H7 (cell line): ENCODE data around the gene ADARB1. TPM values are rescaled to one million over a fixed set of nuclear protein-coding genes. Genes with fewer than 3 reads are reported as not detected.
"Not testable (repeated sequence)": the region's sequence is repeated elsewhere in the genome, so short reads cannot be mapped to it uniquely, and the experiment has no call there.

Experiments
- DNase-seq: peaks from one replicate; pipeline ENCODE4 v3.0.0; 2012
- H3K27me3 ChIP-seq: 2 replicates; pipeline ENCODE4 v1.6.0; 2011; ENCODE audit warnings: mild to moderate bottlenecking, low read length; ENCODE audit not compliant: control insufficient read depth, insufficient read depth
- H3K36me3 ChIP-seq: replicated peaks from 2 replicates; pipeline ENCODE4 v1.5.1; 2011; ENCODE audit warnings: low read length; ENCODE audit not compliant: control insufficient read depth, insufficient read depth
- H3K4me3 ChIP-seq: 2 replicates; pipeline ENCODE4 v1.5.1; 2011; ENCODE audit warnings: low read depth, mild to moderate bottlenecking, control low read depth, low read length, moderate library complexity; ENCODE audit not compliant: insufficient read depth
- total RNA-seq: library from RNA; depleted of rRNA; stranded (reverse); fragments of >200 nt; shearing (Covaris generic); gene quantifications from 2 replicates; pipeline ENCODE4 v1.2.3, GENCODE V29; 2014; rRNA removed

ADARB1 gene
- total RNA-seq: 5.5 and 8.0 TPM in 2 replicates

GRCh38 chr21:45074048-45074817 lies at the start of gene ADARB1:
Gene ADARB1, plus strand, starts transcription at chr21:45074580. Its CDS starts 97,077 bp downstream, at chr21:45171657.
- peak within 1 kb of the TSS; percentile 79 for H3K4me3 ChIP-seq
- H3K36me3 ChIP-seq: no peaks in the 10 kb centered on the region
- H3K27me3 ChIP-seq: peaks cover 12% of the 10 kb centered on the region
- DNase-seq: peak; percentile 98

DNA sequence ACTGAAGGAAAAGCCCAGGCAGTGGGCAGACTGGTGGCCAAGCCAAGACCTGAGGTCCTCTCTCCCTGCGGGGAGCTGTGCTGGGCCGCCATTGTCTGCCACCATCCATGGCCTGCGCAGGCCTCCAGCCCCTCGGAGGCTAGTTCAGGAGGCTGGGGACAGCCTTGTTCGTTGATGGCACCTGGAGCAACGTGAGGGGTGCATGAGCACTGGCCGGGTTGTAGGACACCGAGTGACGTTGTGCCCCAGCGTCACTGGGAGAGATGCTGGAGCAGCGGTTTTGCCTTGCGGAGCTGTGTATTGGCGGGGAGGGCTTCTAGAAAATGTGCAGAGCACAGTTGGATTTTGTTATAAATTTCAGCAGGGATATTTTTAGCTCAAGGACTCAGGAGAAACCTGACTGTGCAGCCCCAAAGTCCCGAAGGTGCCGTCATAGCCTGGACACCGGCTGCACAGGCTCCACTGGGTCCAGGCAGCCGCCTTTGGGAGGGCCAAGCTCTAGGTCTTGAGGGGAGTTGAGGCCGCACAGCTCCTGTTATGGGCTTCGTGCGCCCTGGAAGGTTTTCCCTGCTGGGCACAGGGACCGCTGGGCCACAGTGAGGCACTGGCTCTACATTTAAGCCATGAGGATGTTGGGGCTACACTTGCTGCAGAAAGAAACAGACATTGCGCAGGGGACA lies 48.2 kb upstream of the ADARB1 start:
- no peak for DNase-seq
- H3K27me3 ChIP-seq: no peaks in the 10 kb centered on the region
- H3K36me3 ChIP-seq: no peaks in the 10 kb centered on the region
- no peak overlapping the region for H3K4me3 ChIP-seq

DNA sequence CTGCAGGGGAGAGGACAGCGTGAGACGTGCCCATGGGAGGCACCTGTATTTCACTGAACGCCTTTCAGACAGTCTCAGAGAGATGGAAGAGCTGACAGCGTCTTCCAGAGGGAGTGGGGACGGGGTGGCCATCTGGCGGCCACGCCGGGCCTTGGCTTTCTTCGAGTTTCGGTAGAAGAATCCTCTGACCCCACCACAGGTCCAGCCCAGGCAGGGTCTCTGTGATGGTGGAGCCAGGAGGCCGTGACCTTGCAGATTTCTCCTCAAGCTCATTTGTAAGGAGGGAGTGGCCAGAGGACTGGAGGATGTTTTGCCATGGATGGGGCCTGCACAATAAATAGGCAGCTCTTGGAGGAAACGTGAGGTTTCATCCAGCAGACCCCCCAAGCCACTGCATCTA lies 47.6 kb upstream of the ADARB1 start:
- H3K36me3 ChIP-seq: no peaks in the 10 kb centered on the region
- no peaks in the 10 kb centered on the region for H3K27me3 ChIP-seq
- DNase-seq: peak; percentile 82
- H3K4me3 ChIP-seq: no peak overlapping the region

GRCh38 chr21:45027241-45028196 lies 46.9 kb upstream of the ADARB1 start:
- H3K27me3 ChIP-seq: no peaks in the 10 kb centered on the region
- peak; percentile 52 for DNase-seq
- H3K4me3 ChIP-seq: no peak overlapping the region
- H3K36me3 ChIP-seq: no peaks in the 10 kb centered on the region

DNA sequence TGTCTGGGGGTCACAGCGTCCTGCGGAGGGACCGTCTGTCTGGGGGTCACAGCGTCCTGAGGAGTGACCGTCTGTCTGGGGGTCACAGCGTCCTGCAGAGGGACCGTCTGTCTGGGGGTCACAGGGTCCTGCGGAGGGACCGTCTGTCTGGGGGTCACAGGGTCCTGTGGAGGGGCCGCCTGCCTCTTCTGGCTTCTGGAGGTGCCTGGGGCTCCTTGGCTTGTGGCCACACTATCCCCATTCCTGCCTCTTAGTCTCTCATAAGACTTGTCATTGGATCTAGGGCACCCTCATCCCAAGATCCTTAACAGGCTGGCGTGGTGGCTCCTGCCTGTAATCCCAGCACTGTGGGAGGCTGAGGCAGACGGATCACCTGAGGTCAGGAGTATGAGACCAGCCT lies 45.7 kb upstream of the ADARB1 start:
- not testable (repeated sequence) for DNase-seq, H3K4me3 ChIP-seq, H3K27me3 ChIP-seq, H3K36me3 ChIP-seq

GRCh38 chr21:45029298-45029947 lies 45.0 kb upstream of the ADARB1 start:
- peak; percentile 92 for DNase-seq
- no peaks in the 10 kb centered on the region for H3K36me3 ChIP-seq
- no peak overlapping the region for H3K4me3 ChIP-seq
- H3K27me3 ChIP-seq: no peaks in the 10 kb centered on the region

GRCh38 chr21:45029948-45030681 lies 44.3 kb upstream of the ADARB1 start:
- no peak overlapping the region for H3K4me3 ChIP-seq
- peak; percentile 93 for DNase-seq

GRCh38 chr21:45030682-45031570 lies 43.5 kb upstream of the ADARB1 start:
- no peak overlapping the region for H3K4me3 ChIP-seq
- DNase-seq: peak; percentile 72
- no peaks in the 10 kb centered on the region for H3K27me3 ChIP-seq
- H3K36me3 ChIP-seq: no peaks in the 10 kb centered on the region

More at GRCh38 chr21:45029948-45030681, 44.3 kb upstream of the ADARB1 start:
- Histone ChIP-seq H3K27me3 (no peaks in the 10 kb centered on the region), H3K36me3 (no peaks in the 10 kb centered on the region)

- Histone ChIP-seq H3K27me3 (no peaks in the 10 kb centered on the region), H3K4me3 (no peak overlapping the region), H3K36me3 (no peaks in the 10 kb centered on the region)
- DNase-seq: peak; percentile 74
These were observed 42.7 kb upstream of the ADARB1 start for GRCh38 chr21:45031571-45032191.

DNA sequence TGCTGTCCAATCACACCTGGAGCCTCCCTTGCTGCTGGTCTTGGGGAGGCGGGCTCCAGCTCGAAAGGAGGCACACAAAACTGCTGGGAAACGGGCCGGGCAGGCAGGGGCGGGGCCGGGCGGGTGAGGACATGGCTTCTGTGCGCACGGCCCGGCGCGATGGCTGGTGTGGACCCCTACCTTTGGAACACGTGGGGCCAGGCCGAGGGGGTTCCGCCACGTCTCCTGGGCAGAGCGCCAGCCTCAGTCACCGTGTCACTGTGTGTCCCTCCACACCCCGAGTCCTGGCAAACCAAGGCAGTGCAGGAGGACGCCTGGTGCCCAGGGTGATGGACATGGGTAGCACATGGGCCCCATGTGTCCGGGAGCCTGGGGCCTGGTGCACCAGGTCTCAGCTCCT lies 42.0 kb upstream of the ADARB1 start:
- DNase-seq: peak; percentile 74
- Histone ChIP-seq H3K27me3 (no peaks in the 10 kb centered on the region), H3K4me3 (no peak overlapping the region), H3K36me3 (no peaks in the 10 kb centered on the region)

GRCh38 chr21:45032977-45033710 lies 41.2 kb upstream of the ADARB1 start:
- Histone ChIP-seq H3K36me3 (no peaks in the 10 kb centered on the region), H3K4me3 (no peak overlapping the region), H3K27me3 (no peaks in the 10 kb centered on the region)
- peak; percentile 72 for DNase-seq
